ENCODE results near the gene MACROD1. TPM values are rescaled to one million over a fixed set of nuclear protein-coding genes. Genes with fewer than 3 reads are reported as not detected.
A peak's percentile ranks its signal among the peaks of the same experiment; 100 is the strongest.

MACROD1 gene
- total RNA-seq, 3 donors from 2014 or later (not counting 1 experiment from before 2014, with no cell fraction given) = 0.73 to 3.3 (median 1.8) TPM

- Histone ChIP-seq H3K36me3 (ENCODE audit: control insufficient read depth, insufficient read depth, low read length) (peaks cover 34% of the 10 kb centered on the region), H3K27me3 (ENCODE audit: control insufficient read depth, insufficient read depth, low read length) (no peaks in the 10 kb centered on the region), H3K4me1 (ENCODE audit: control insufficient read depth, insufficient read depth, low read length) (peaks cover 54% of the 10 kb centered on the region), H3K9me3 (ENCODE audit: control insufficient read depth, insufficient read depth, low read length) (no peaks in the 10 kb centered on the region), H3K4me3 (ENCODE audit: low read length) (no peak overlapping the region), H3K27ac (ENCODE audit: low read length) (no peak overlapping the region)
- DNase-seq = no peak
- no peaks in the 10 kb centered on the region for H3K9me3 Mint-ChIP-seq
- H3K4me3 Mint-ChIP-seq = no peak overlapping the region
- H3K36me3 Mint-ChIP-seq = no peaks in the 10 kb centered on the region
- intact Hi-C loops (cut with micrococcal nuclease) = no loop called here
- ATAC-seq = no peak
- TF ChIP-seq CTCF (IDR thresholded peaks at IDR 0.05) = no peak
- 85% methylated on average over 4 of the region's 5 CpGs for WGBS (ENCODE audit: insufficient coverage)
- H3K27ac Mint-ChIP-seq = no peak overlapping the region
- H3K4me1 Mint-ChIP-seq = peaks cover 31 to 56% of the 10 kb centered on the region in 2 donors
- H3K27me3 Mint-ChIP-seq (ENCODE audit: low read depth in 2 of 2) = peaks cover 0 to 3% of the 10 kb centered on the region in 2 donors
Observed at GRCh38 chr11:63958008-63958407, 207.9 kb downstream of the MACROD1 start.

DNA sequence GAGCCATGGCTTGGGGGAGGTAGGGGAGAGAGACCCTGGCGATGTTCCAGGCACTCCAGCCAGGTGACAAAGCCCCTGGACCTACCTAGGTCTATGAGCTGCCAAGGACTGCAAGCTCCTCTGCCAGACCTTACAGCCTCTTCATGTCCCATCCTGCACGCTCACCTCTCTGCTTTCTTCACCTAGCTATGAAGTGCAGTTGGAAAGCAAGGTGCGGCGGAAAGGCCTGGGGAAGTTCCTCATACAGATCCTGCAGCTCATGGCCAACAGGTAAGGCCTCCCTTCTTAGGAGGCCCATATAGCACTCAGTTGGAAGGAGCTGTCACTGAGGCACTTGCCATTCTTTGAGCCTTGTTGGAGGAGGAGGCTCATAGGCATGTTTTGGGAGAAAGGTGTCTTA lies 213.3 kb downstream of the MACROD1 start:
- H3K9me3 ChIP-seq (ENCODE audit: control insufficient read depth, insufficient read depth, low read length) = no peaks in the 10 kb centered on the region
- peaks cover 34 to 55% of the 10 kb centered on the region in 2 donors for H3K4me1 Mint-ChIP-seq
- peaks cover 49% of the 10 kb centered on the region for H3K4me1 ChIP-seq (ENCODE audit: control insufficient read depth, insufficient read depth, low read length)
- no peaks in the 10 kb centered on the region for H3K27me3 ChIP-seq (ENCODE audit: control insufficient read depth, insufficient read depth, low read length)
- H3K27ac Mint-ChIP-seq = peak overlapping the region; percentile 78 to 84
- peaks cover 0 to under 1% of the 10 kb centered on the region in 2 donors for H3K27me3 Mint-ChIP-seq (ENCODE audit: low read depth in 2 of 2)
- no peak for TF ChIP-seq CTCF (IDR thresholded peaks at IDR 0.05)
- H3K9me3 Mint-ChIP-seq = no peaks in the 10 kb centered on the region
- H3K4me3 ChIP-seq (ENCODE audit: low read length) = no peak overlapping the region
- no peaks in the 10 kb centered on the region for H3K36me3 Mint-ChIP-seq
- ATAC-seq (no peak), DNase-seq (no peak)
- H3K36me3 ChIP-seq (ENCODE audit: control insufficient read depth, insufficient read depth, low read length) = peaks cover 40% of the 10 kb centered on the region
- H3K27ac ChIP-seq (ENCODE audit: low read length) = peak overlapping the region; percentile 82
- intact Hi-C loops (cut with micrococcal nuclease) = no loop called here
- peak overlapping the region; percentile 75 for H3K4me3 Mint-ChIP-seq
- 97% methylated on average over 4 of the region's 4 CpGs for WGBS (ENCODE audit: insufficient coverage)

DNA sequence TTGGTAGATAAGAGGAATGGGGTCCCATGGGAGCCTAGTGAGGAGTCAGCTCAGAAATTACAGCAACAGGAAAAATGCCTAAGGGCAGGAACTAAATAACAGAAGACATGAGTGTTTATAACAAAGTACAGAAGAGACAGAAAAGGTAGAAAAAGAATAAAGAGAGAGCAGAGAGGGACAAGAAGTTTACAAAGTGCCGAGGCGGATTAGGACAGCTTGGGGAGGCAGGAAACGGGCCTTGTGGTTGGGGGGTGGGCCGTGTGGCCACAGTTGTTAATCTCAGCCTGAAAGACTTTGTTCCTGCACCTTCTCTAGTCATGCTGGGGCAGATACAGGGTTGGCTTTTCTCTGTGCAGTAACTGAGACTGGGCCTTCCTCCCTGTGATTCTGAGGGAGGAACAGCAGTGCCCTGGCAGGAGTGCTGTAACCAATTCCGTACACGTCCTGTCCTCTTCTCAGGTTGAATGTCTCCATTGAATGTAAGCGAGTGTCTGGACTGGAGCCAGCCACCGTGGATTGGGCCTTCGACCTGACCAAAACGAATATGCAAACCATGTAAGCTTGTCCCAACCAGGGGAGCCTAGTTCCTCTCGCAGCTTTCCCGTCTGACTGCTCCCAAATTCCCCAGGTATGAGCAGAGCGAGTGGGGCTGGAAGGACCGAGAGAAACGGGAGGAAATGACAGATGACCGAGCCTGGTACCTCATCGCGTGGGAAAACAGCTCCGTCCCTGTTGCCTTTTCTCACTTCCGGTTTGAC lies 214.0 kb downstream of the MACROD1 start:
- WGBS (ENCODE audit: insufficient coverage) = 34% methylated on average over 20 of the region's 20 CpGs
- Histone ChIP-seq H3K4me1 (ENCODE audit: control insufficient read depth, insufficient read depth, low read length) (peaks cover 49% of the 10 kb centered on the region), H3K27me3 (ENCODE audit: control insufficient read depth, insufficient read depth, low read length) (no peaks in the 10 kb centered on the region), H3K36me3 (ENCODE audit: control insufficient read depth, insufficient read depth, low read length) (peaks cover 37% of the 10 kb centered on the region), H3K9me3 (ENCODE audit: control insufficient read depth, insufficient read depth, low read length) (no peaks in the 10 kb centered on the region), H3K27ac (ENCODE audit: low read length) (peak overlapping the region; percentile 82), H3K4me3 (ENCODE audit: low read length) (peak overlapping the region; percentile 1)
- Mint-ChIP-seq H3K36me3 (no peaks in the 10 kb centered on the region), H3K27me3 (ENCODE audit: low read depth in 2 of 2) (no peaks in the 10 kb centered on the region), H3K27ac (peak overlapping the region; percentile 78 to 84), H3K4me3 (peak overlapping the region; percentile 75), H3K4me1 (peaks cover 33 to 54% of the 10 kb centered on the region in 2 donors), H3K9me3 (no peaks in the 10 kb centered on the region)
- intact Hi-C loops (cut with micrococcal nuclease) = no loop called here
- DNase-seq (peak; percentile 56 to 58), ATAC-seq (peak; percentile 77 to 86 (median 80))
- no peak for TF ChIP-seq CTCF (IDR thresholded peaks at IDR 0.05)

Other genes with a start within 250 kb of the MACROD1 start
- gene RCOR2, start 248.9 kb downstream of the MACROD1 start, total RNA-seq = not detected
- 10 to 100 TPM; 44.8 to 72.1 (median 57.4) TPM for gene NAA40, start 227.1 kb downstream of the MACROD1 start, total RNA-seq
- 100 to 1,000 TPM; 143 to 166 (median 145) TPM for gene COX8A, start 191.5 kb downstream of the MACROD1 start, total RNA-seq
- 10 to 100 TPM; 73.6 to 88.9 (median 82.4) TPM for gene OTUB1, start 179.7 kb downstream of the MACROD1 start, total RNA-seq
- gene FLRT1, start 130.2 kb downstream of the MACROD1 start, total RNA-seq = not detected
- 100 to 1,000 TPM in 1 of 3 donors, 10 to 100 TPM in 2; 80.9 to 110 (median 85.1) TPM for gene STIP1, start 20.1 kb upstream of the MACROD1 start, total RNA-seq
- gene FERMT3, start 40.6 kb upstream of the MACROD1 start, total RNA-seq = 100 to 1,000 TPM; 194 to 202 (median 196) TPM
- gene TRPT1, start 60.1 kb upstream of the MACROD1 start, total RNA-seq = 10 to 100 TPM; 22.7 to 30.8 (median 28.5) TPM
- 10 to 100 TPM; 59.1 to 79.1 (median 74.8) TPM for gene NUDT22, start 60.2 kb upstream of the MACROD1 start, total RNA-seq
- gene DNAJC4, start 64.4 kb upstream of the MACROD1 start, total RNA-seq = 10 to 100 TPM; 45.0 to 47.0 (median 46.6) TPM
- 10 to 100 TPM; 30.7 to 38.7 (median 37.3) TPM for gene VEGFB, start 68.5 kb upstream of the MACROD1 start, total RNA-seq
- gene FKBP2, start 75.0 kb upstream of the MACROD1 start, total RNA-seq = 10 to 100 TPM; 26.4 to 39.3 (median 30.3) TPM
- gene PPP1R14B, start 80.8 kb upstream of the MACROD1 start, total RNA-seq = 10 to 100 TPM; 16.9 to 21.3 (median 21.0) TPM
- 1 to 10 TPM; 5.4 to 7.6 (median 5.5) TPM for gene PLCB3, start 85.4 kb upstream of the MACROD1 start, total RNA-seq
- 10 to 100 TPM; 30.6 to 35.8 (median 31.6) TPM for gene BAD, start 118.6 kb upstream of the MACROD1 start, total RNA-seq
- 10 to 100 TPM; 29.1 to 61.3 (median 34.4) TPM for gene GPR137, start 119.7 kb upstream of the MACROD1 start, total RNA-seq
- gene KCNK4, start 125.2 kb upstream of the MACROD1 start, total RNA-seq = under 1 TPM in 2 of 3 donors, not detected in 1; 0.30 to 0.86 TPM
- under 1 TPM in 2 of 3 donors, not detected in 1; 0.80 to 0.90 TPM for gene CATSPERZ, start 134.2 kb upstream of the MACROD1 start, total RNA-seq
- gene ESRRA, start 139.4 kb upstream of the MACROD1 start, total RNA-seq = 10 to 100 TPM; 47.1 to 51.3 (median 50.0) TPM
- 100 to 1,000 TPM in 2 of 3 donors, 10 to 100 TPM in 1; 98.4 to 106 (median 105) TPM for gene TRMT112, start 151.4 kb upstream of the MACROD1 start, total RNA-seq
- 100 to 1,000 TPM in 1 of 3 donors, 10 to 100 TPM in 2; 85.9 to 104 (median 88.8) TPM for gene PRDX5, start 152.0 kb upstream of the MACROD1 start, total RNA-seq
- 100 to 1,000 TPM; 262 to 276 (median 272) TPM for gene CCDC88B, start 174.1 kb upstream of the MACROD1 start, total RNA-seq
- 10 to 100 TPM; 27.6 to 36.0 (median 34.4) TPM for gene RPS6KA4, start 193.0 kb upstream of the MACROD1 start, total RNA-seq